NCI-H2171 treated with DMSO at 0.1 percent for 48 hours (cell line): ENCODE results near the gene SLC35C1.
A peak's percentile ranks its signal among the peaks of the same experiment; 100 is the strongest.
"Not testable (repeated sequence)": the region's sequence is repeated elsewhere in the genome, so short reads cannot be mapped to it uniquely, and the experiment has no call there.

Experiments
- DNase-seq: peaks from one replicate; lab custom pipeline; 2025; lab: John Stamatoyannopoulos, UW

SLC35C1 gene

GRCh38 chr11:45811109-45811435 lies 6.1 kb downstream of the SLC35C1 start:
- DNase-seq: no peak

- DNase-seq: no peak
Measured at GRCh38 chr11:45811571-45812290, 6.8 kb downstream of the SLC35C1 start.

- DNase-seq: no peak
Measured at GRCh38 chr11:45812581-45813548, 7.9 kb downstream of the SLC35C1 start.

GRCh38 chr11:45815747-45816146 lies 10.8 kb downstream of the SLC35C1 start:
- DNase-seq: no peak

- DNase-seq: no peak
Measured at GRCh38 chr11:45816614-45817013, 11.7 kb downstream of the SLC35C1 start.

GRCh38 chr11:45817191-45817590 lies 12.2 kb downstream of the SLC35C1 start:
- DNase-seq: no peak

- no peak for DNase-seq
Measured at GRCh38 chr11:45818961-45819605, 14.1 kb downstream of the SLC35C1 start.

- no peak for DNase-seq
Measured at GRCh38 chr11:45820211-45820857, 15.4 kb downstream of the SLC35C1 start.

- DNase-seq: not testable (repeated sequence)
Measured at GRCh38 chr11:45826492-45826891, 21.5 kb downstream of the SLC35C1 start.

- no peak for DNase-seq
Measured at GRCh38 chr11:45827123-45827522, 22.2 kb downstream of the SLC35C1 start.

GRCh38 chr11:45828996-45829395 lies 24.0 kb downstream of the SLC35C1 start:
- DNase-seq: no peak

GRCh38 chr11:45830596-45830995 lies 25.6 kb downstream of the SLC35C1 start:
- no peak for DNase-seq

- no peak for DNase-seq
Measured at GRCh38 chr11:45832811-45833441, 28.0 kb downstream of the SLC35C1 start.

- DNase-seq: no peak
Measured at GRCh38 chr11:45833761-45834160, 28.8 kb downstream of the SLC35C1 start.

GRCh38 chr11:45834298-45834756 lies 29.4 kb downstream of the SLC35C1 start:
- no peak for DNase-seq

GRCh38 chr11:45839204-45839603 lies 34.3 kb downstream of the SLC35C1 start:
- no peak for DNase-seq

GRCh38 chr11:45840251-45840650 lies 35.3 kb downstream of the SLC35C1 start:
- DNase-seq: not testable (repeated sequence)

GRCh38 chr11:45843158-45843924 lies 38.4 kb downstream of the SLC35C1 start:
- peak; percentile 84 for DNase-seq

GRCh38 chr11:45844822-45845578 lies 40.1 kb downstream of the SLC35C1 start:
- no peak for DNase-seq

- DNase-seq: no peak
Measured at GRCh38 chr11:45846174-45846675, 41.3 kb downstream of the SLC35C1 start.
